HG03457 (cell line): ENCODE data around the gene RAB14.
A peak's percentile ranks its signal among the peaks of the same experiment; 100 is the strongest.
"Not testable (repeated sequence)": the region's sequence is repeated elsewhere in the genome, so short reads cannot be mapped to it uniquely, and the experiment has no call there.

Source experiments
- ATAC-seq: cut with Tn5 transposase; IDR thresholded peaks from one replicate; pipeline ENCODE4 v1.9.1; 2021; ENCODE audit warnings: moderate number of reproducible peaks; ENCODE audit not compliant: unreplicated experiment

RAB14 gene

DNA sequence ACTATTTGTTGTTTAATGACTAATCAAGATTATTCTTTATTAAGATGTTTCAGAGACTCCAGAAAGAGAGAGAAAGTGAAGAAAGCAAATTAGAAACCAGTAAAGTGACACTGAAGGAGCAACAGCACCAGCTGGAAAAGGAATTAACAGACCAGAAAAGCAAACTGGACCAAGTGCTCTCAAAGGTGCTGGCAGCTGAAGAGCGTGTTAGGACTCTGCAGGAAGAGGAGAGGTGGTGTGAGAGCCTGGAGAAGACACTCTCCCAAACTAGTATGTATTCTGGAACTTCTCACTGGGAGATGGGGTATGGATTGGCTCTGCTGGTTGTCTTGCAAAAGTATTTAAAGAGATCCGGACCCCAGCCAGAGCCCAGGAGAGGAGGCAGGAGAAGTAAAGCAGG is 33.6 kb downstream of the RAB14 start:
- ATAC-seq = no peak

DNA sequence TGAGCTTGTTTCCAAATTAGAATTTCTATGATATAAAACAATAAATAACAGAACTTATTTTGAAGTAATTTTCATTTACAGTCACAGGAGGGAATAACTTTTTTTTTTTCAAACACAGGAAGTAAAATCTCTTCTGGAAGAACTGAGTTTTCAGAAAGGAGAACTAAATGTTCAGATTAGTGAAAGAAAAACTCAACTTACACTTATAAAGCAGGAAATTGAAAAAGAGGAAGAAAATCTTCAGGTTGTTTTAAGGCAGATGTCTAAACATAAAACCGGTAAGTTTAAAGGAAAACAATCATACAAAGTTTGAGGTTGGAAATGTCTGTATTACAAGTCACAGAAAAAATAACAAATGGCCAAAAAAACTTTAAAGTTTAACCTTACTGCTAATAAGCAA is 41.6 kb downstream of the RAB14 start:
- ATAC-seq = no peak

DNA sequence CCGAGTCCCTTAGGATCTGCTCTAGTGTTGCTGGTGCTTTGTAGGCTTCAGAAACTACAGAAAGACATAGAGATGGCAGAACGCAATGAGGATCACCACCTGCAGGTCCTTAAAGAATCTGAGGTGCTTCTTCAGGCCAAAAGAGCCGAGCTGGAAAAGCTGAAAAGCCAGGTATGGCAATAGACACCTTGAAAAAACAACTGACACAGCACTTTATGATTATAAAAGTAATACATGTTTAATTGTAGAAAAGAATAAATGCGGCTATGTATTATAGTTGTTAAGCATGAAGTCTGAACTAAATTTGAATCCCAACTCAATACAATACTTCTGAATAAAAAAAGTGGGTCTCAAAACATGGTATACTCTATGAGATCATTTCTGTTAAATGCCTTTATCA is 43.7 kb downstream of the RAB14 start:
- ATAC-seq = no peak

DNA sequence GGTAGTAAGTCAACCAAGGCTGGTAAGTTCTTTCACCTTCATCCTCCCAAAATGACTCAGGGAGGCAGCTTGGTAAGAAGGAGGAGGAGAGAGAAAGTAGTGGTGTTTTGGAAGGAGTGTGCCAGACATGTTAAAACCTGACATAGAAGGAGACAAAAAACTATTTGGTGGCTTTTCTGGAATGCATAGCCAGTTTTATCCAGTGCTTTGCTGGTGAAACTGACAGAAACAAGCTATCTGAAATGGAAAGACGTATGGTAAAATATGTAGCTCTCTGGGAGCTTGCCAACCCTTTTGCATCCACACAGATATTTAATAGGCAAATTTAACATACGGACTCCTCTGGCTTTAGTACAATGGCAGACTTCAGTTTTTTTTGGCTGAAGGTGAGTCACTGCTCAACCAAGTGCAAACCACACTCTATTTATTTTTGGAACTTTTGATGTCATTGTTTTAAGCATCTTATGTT is 45.4 kb downstream of the RAB14 start:
- peak; percentile 50 for ATAC-seq

DNA sequence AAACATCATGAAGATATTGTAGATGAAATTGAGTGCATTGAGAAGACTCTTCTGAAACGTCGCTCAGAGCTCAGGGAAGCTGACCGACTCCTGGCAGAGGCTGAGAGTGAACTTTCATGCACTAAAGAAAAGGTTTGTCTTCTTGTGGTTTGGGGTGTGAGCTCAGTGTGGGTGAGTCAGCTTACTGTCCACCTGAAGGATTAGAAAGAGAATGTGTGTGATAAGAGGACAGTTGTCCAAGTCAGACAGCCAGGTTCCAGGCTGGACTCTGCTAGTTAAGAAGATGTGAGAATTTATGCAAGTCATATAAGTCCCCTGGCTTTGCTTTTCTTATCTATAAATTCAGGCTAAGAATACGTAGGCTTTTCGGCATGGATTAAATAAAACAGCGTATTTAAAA is 46.9 kb downstream of the RAB14 start:
- ATAC-seq = no peak

DNA sequence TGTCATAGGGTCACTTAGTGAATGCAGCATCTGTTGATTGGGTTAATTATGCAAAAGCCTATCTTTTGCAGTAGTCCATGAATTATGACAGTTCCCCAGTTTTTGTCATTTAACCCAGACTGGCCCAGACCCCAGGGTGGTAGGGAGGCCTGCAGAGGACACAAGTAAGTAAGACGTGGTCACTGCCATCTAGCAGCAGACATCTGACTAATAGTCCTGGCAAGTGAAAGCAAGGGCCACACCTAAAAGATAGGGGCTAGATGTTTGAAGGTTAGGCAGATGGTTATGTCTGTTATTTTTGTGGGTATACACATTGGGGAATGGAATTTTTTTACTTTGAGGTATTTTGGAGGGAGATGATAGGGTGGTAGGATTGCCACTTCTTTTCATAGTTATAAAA is 48.0 kb downstream of the RAB14 start:
- no peak for ATAC-seq

DNA sequence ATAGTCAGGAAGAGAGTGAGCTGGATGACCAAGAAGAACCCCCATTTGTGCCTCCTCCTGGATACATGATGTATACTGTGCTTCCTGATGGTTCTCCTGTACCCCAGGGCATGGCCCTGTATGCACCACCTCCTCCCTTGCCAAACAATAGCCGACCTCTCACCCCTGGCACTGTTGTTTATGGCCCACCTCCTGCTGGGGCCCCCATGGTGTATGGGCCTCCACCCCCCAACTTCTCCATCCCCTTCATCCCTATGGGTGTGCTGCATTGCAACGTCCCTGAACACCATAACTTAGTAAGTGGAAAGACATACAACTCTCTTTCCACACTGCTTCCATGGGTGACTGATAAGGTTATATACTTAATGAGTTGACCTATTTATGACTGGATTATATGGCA is 51.5 kb downstream of the RAB14 start:
- no peak for ATAC-seq

DNA sequence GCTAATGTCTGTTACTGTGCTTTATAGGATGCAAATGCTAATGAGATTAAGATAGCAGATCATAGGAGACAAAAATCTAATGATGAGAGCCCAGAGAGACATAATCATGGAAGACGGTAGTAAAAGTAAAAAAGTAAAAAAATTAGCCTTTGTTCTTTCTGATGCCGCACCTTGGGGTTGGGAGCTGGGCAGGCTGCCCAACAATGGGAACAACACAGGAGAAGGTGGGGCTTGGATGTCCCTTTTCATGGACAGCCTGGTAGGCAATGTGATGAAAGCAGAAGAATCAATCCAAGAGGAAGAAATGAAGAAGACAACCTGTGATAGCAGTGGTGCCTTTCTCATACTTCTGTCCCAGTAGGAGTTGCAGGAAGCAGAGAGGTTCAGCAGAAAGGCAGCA is 57.2 kb downstream of the RAB14 start:
- no peak for ATAC-seq

DNA sequence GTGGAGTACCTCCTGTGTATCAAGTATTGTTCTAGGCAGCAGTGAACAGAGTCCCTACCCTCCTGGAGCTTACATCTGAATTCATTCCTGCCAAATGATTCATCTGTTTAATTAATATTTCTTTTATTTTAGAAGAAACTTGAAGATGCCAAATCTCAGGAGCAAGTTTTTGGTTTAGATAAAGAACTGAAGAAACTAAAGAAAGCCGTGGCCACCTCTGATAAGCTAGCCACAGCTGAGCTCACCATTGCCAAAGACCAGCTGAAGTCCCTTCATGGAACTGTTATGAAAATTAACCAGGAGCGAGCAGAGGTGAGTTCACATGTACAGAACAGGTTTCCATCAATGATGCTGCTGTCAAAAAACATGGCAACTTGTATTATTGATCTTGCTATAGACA is 57.9 kb downstream of the RAB14 start:
- no peak for ATAC-seq

DNA sequence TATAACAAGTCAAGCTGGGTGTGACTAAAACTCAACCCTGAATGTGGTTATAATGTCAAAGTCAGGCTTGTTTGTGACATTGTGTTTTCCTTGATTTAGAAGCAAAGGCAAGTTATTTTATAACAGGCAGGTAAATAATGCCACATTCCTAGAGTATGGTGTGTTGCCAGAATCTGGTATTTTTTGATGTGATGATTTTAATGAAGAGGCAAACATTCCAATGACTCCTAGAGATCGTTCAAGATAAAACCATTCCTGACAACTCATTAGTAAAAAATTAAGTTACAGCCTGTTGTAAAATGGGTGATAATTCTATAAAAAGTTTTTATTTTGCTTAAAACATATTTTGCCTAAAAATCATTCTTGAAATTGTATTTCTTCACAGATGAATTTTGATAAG is 60.0 kb downstream of the RAB14 start:
- ATAC-seq = no peak

DNA sequence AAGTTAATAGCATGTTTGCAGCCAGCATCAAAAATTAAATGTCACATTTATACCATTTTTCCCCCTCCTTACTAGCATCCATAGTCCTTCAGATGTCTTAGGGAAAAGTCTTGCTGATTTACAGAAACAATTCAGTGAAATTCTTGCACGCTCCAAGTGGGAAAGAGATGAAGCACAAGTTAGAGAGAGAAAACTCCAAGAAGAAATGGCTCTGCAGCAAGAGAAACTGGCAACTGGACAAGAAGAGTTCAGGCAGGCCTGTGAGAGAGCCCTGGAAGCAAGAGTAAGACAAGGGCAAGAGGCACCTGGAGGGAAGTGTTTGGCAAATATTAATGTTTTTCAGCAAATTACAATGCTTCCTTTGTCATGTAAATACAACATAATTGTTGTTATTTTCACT is 60.4 kb downstream of the RAB14 start:
- no peak for ATAC-seq

DNA sequence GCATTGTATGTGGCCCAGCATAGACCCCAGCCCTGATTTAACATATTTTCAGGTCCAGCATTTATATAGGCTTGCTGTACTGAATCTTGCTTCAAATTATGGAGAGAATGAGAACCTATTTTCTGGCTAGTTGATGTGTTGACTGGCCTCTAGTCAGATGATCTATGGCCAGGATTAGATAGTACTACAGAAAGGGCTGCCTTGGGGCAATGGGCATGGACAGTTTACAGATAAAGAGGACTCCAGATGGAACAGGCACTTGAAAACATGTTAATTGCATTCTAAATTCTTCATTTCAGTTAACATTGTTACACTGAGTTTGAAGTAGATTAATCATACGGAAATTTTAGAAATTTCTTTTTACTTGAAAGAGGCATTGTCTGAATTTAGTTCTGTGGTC is 61.5 kb downstream of the RAB14 start:
- ATAC-seq = no peak

DNA sequence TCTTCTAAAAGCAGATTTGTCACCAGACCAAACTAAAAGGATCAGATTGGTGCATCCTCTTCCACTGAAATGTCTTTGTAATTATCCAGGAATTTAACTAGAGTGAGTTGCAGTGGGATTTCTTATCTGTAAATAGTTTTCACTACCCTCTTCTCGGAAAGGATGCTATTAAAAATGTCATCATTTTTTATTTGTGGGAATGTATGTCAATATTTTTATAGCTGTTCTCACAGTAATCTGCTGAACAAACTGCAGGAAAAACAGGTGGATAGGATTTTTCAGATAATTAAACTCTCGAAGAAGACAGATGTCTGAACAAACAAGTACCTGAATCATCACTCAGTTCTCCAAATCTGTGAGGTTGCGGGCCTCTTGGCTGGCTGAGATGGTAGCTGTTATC is 62.7 kb downstream of the RAB14 start:
- ATAC-seq = no peak

DNA sequence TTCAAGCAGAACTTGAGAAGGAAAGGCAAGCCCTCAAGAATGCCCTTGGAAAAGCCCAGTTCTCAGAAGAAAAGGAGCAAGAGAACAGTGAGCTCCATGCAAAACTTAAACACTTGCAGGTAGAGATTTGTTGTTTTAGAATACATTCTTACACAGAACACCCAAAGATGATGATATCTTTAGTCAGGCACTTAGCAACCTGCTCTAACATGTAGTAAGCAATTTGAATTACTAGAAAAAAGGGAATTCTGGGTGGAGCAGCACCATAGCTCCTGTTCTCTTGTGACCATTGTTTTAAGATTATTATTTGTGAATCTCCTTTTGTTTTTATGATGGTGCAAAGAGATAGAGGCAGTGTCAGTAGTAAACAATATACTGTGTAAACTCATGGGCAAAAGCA is 63.1 kb downstream of the RAB14 start:
- ATAC-seq = no peak

DNA sequence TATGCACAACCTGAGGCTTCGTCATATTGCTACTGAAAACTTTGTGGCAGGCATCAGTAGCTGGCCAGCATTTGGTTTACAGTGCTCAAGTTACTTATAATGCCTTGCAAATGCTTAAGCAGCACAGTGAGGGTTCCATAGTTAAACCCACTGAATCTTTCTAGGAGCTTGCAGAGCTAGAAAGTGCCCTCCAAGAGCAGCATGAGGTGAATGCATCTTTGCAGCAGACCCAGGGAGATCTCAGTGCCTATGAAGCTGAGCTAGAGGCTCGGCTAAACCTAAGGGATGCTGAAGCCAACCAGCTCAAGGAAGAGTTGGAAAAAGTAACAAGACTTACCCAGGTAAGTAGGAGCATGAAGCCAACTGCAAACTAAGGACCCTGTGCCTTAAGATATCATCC is 66.0 kb downstream of the RAB14 start:
- no peak for ATAC-seq

DNA sequence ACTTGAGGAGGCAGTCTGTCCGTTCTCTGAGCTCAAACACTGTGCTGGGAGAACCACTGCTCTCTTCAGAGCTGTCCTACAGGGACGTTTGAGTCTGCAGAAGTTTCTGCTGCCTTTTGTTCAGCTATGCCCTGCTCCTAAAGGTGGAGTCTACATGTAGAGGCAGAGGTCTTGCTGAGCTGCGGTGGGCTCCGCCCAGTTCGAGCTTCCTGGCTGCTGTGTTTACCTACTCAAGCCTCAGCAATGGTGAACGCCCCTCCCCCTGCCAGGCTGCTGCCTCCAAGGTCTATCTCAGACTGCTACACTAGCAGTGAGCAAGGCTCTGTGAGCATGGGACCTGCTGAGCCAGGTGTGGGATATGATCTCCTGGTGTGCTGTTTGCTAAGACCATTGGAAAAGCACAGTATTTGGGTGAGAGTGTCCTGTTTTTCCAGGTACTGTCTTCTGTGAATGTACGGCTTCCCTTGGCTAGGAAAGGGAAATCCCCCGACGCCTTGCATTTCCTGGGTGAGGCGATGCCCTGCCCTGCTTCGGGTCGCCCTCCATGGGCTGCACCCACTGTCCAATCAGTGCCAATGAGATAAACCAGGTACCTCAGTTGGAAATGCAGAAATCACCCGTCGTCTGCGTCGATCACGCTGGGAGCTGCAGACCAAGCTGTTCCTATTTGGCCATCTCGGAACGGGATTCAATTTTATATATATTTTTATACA is 68.4 kb downstream of the RAB14 start:
- no peak for ATAC-seq

DNA sequence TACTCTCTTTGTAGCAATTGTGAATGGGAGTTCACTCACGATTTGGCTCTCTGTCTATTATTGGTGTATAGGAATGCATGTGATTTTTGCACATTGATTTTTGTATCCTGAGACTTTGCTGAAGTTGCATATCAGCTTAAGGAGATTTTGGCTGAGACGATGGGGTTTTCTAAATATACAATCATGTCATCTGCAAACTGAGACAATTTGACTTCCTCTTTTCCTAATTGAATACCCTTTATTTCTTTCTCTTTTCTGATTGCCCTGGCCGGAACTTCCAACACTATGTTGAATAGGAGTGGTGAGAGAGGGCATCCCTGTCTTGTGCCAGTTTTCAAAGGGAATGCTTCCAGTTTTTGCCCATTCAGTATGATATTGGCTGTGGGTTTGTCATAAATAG is 72.3 kb downstream of the RAB14 start:
- not testable (repeated sequence) for ATAC-seq
